Upper lobe of left lung (tissue), 6 donors: Measurements from ENCODE around the gene APOBR. TPM values are rescaled to one million over a fixed set of nuclear protein-coding genes. Genes with fewer than 3 reads are reported as not detected.

Experiments
- ATAC-seq, 2 donors: fragments of 200-7000 bp; cut with Tn5 transposase; one replicate each; pipeline ENCODE4 v1.9.1; 2022; ENCODE audit warnings: mild to moderate bottlenecking in 2 of 2, moderate library complexity in 2 of 2; ENCODE audit not compliant: low FRiP score in 2 of 2
- DNase-seq, 2 donors: peaks; one replicate each; pipeline ENCODE4 v3.0.0-alpha.2; 2019 to 2020
- H3K27ac ChIP-seq, 4 donors: fragments of 200-600 bp; sonication (generic); one replicate each; pipeline ENCODE4 v1.5.1; 2016 to 2019
- H3K27me3 ChIP-seq, 4 donors: fragments of 200-600 bp; sonication (generic); one replicate each; pipeline ENCODE4 v1.5.1; 2017 to 2019
- H3K36me3 ChIP-seq, 4 donors: fragments of 200-600 bp; sonication (generic); one replicate each; pipeline ENCODE4 v1.5.1; 2016 to 2019
- H3K4me1 ChIP-seq, 4 donors: fragments of 200-600 bp; sonication (generic); one replicate each; pipeline ENCODE4 v1.5.1; 2018 to 2019
- H3K4me3 ChIP-seq, 4 donors: fragments of 200-600 bp; sonication (generic); one replicate each; pipeline ENCODE4 v1.5.1; 2017 to 2019; ENCODE audit warnings: mild to moderate bottlenecking in 2 of 4, moderate library complexity in 1 of 4
- H3K9me3 ChIP-seq, 4 donors: fragments of 200-600 bp; sonication (generic); one replicate each; pipeline ENCODE4 v1.5.1; 2018 to 2019
- CTCF ChIP-seq, 6 experiments: fragments of 450-650 bp in 4 of 6; fragments of 200-600 bp in 2 of 6; sonication (generic) in 2 of 6; IDR thresholded peaks; one replicate each; pipeline ENCODE4 v1.5.1; 2016 to 2019; ENCODE audit warnings: antibody characterized with exemption in 6 of 6
- EP300 ChIP-seq, 4 donors: sonication (generic); formaldehyde crosslinking; IDR thresholded peaks; one replicate each; pipeline ENCODE4 v1.5.1; 2017; ENCODE audit warnings: antibody characterized with exemption in 4 of 4, control low read depth in 2 of 4
- POLR2A ChIP-seq, 4 donors: fragments of 450-650 bp; IDR thresholded peaks; one replicate each; pipeline ENCODE4 v1.5.1; 2016 to 2017; ENCODE audit warnings: antibody characterized with exemption in 4 of 4, mild to moderate bottlenecking in 2 of 4
- POLR2AphosphoS5 ChIP-seq, 2 donors: sonication (generic); formaldehyde crosslinking; IDR thresholded peaks; one replicate each; pipeline ENCODE4 v1.5.1; 2017; ENCODE audit warnings: antibody characterized with exemption in 2 of 2
- WGBS, 2 donors: methylation state at CpG; one replicate each; pipeline ENCODE4 v1.1.5; 2017 to 2018; 5-methylcytosine and 5-hydroxymethylcytosine counted together
- total RNA-seq, 6 donors: library from RNA; depleted of rRNA in 4 of 6; stranded (reverse); fragments of >200 nt in 4 of 6; gene quantifications; one replicate each; pipeline versions ENCODE4 v1.1.0 to v1.2.1, GENCODE V29; 2016 to 2021
- donor health status: DM: no; HTN: no; CAD: no; lungs with moderate emphysema.
- donor health status: DM: no; HTN: yes; CAD: no; lungs with severe emphysema.

Gene APOBR
- total RNA-seq, 6 donors from 2014 or later, result 17.0 to 45.0 (median 33.4) TPM

- Histone ChIP-seq H3K27me3 (no peaks in the 10 kb centered on the region), H3K9me3 (no peaks in the 10 kb centered on the region), H3K4me1 (no peaks in the 10 kb centered on the region), H3K36me3 (no peaks in the 10 kb centered on the region), H3K27ac (no peak overlapping the region), H3K4me3 (no peak overlapping the region)
- WGBS, 2 donors, result 81 to 82% methylated on average over 12 of the region's 12 CpGs
- DNase-seq (no peak), ATAC-seq (no peak)
- TF ChIP-seq POLR2AphosphoS5 (IDR thresholded peaks at IDR 0.05) (no peak), CTCF (IDR thresholded peaks at IDR 0.05) (no peak), EP300 (IDR thresholded peaks at IDR 0.05) (no peak), POLR2A (IDR thresholded peaks at IDR 0.05) (no peak)
These were observed 19.2 kb downstream of the APOBR start for GRCh38 chr16:28513484-28514181.

GRCh38 chr16:28514246-28514645, 19.8 kb downstream of the APOBR start:
- DNase-seq, result no peak
- Histone ChIP-seq H3K27ac (no peak overlapping the region), H3K4me3 (no peak overlapping the region), H3K4me1 (no peaks in the 10 kb centered on the region), H3K9me3 (no peaks in the 10 kb centered on the region), H3K27me3 (no peaks in the 10 kb centered on the region), H3K36me3 (no peaks in the 10 kb centered on the region)
- TF ChIP-seq POLR2AphosphoS5 (IDR thresholded peaks at IDR 0.05), result no peak
- no peak for TF ChIP-seq POLR2A (IDR thresholded peaks at IDR 0.05)
- no peak for TF ChIP-seq EP300 (IDR thresholded peaks at IDR 0.05)
- no peak for TF ChIP-seq CTCF (IDR thresholded peaks at IDR 0.05)
- 83 to 93% methylated on average over 1 to 3 of the region's 7 CpGs for WGBS, 2 donors
- no peak for ATAC-seq

GRCh38 chr16:28520672-28521071, 26.2 kb downstream of the APOBR start:
- peaks cover 0 to 12% (median 9%) of the 10 kb centered on the region in 4 donors for H3K4me1 ChIP-seq
- H3K4me3 ChIP-seq, result no peak overlapping the region
- H3K27ac ChIP-seq, result no peak overlapping the region
- no peak for DNase-seq
- H3K27me3 ChIP-seq, result no peaks in the 10 kb centered on the region
- no peaks in the 10 kb centered on the region for H3K9me3 ChIP-seq
- 73 to 75% methylated on average over 7 of the region's 7 CpGs for WGBS, 2 donors
- no peaks in the 10 kb centered on the region for H3K36me3 ChIP-seq
- no peak for TF ChIP-seq CTCF (IDR thresholded peaks at IDR 0.05)
- TF ChIP-seq POLR2A (IDR thresholded peaks at IDR 0.05), result no peak
- no peak for TF ChIP-seq EP300 (IDR thresholded peaks at IDR 0.05)
- no peak for TF ChIP-seq POLR2AphosphoS5 (IDR thresholded peaks at IDR 0.05)
- no peak for ATAC-seq

GRCh38 chr16:28521436-28521835, 27.0 kb downstream of the APOBR start:
- H3K36me3 ChIP-seq, result no peaks in the 10 kb centered on the region
- no peaks in the 10 kb centered on the region for H3K27me3 ChIP-seq
- peaks cover 0 to 12% (median 9%) of the 10 kb centered on the region in 4 donors for H3K4me1 ChIP-seq
- DNase-seq, result no peak
- WGBS, 2 donors, result 87 to 89% methylated on average over 5 to 6 of the region's 6 CpGs
- H3K27ac ChIP-seq, result no peak overlapping the region
- TF ChIP-seq EP300 (IDR thresholded peaks at IDR 0.05), result no peak
- no peak for TF ChIP-seq POLR2A (IDR thresholded peaks at IDR 0.05)
- ATAC-seq, result no peak
- H3K9me3 ChIP-seq, result no peaks in the 10 kb centered on the region
- no peak overlapping the region for H3K4me3 ChIP-seq

- TF ChIP-seq POLR2A (IDR thresholded peaks at IDR 0.05), result no peak
- no peak for TF ChIP-seq EP300 (IDR thresholded peaks at IDR 0.05)
- TF ChIP-seq CTCF (IDR thresholded peaks at IDR 0.05), result no peak
- no peak for TF ChIP-seq POLR2AphosphoS5 (IDR thresholded peaks at IDR 0.05)
- H3K36me3 ChIP-seq, result no peaks in the 10 kb centered on the region
- 78 to 84% methylated on average over 11 of the region's 11 CpGs for WGBS, 2 donors
- no peaks in the 10 kb centered on the region for H3K27me3 ChIP-seq
- H3K9me3 ChIP-seq, result no peaks in the 10 kb centered on the region
- DNase-seq (no peak), ATAC-seq (no peak)
- no peak overlapping the region for H3K4me3 ChIP-seq
- no peak overlapping the region for H3K27ac ChIP-seq
- H3K4me1 ChIP-seq, result peaks cover 0 to 12% (median 9%) of the 10 kb centered on the region in 4 donors
These were observed 28.3 kb downstream of the APOBR start for GRCh38 chr16:28522792-28523191.
